K562 (cell line): ENCODE data around the gene ZDHHC1. TPM values are rescaled to one million over a fixed set of nuclear protein-coding genes. Genes with fewer than 3 reads are reported as not detected.

Experiments
- ADNP ChIP-seq: fragments of 200-800 bp; sonication (Bioruptor generic); IDR thresholded peaks from 2 replicates; pipeline ENCODE4 v1.6.1; 2016; ENCODE audit warnings: missing genetic modification characterization, missing compliant biosample characterization
- ATF7 ChIP-seq: fragments of 450-650 bp; IDR thresholded peaks from 2 replicates; pipeline ENCODE4 v1.7.1; 2014; ENCODE audit warnings: mild to moderate bottlenecking, moderate library complexity
- HMBOX1 ChIP-seq: sonication (generic); IDR thresholded peaks from 2 replicates; pipeline ENCODE4 v1.6.1; 2016
- KLF13 ChIP-seq: fragments of 450-650 bp; IDR thresholded peaks from 2 replicates; pipeline ENCODE4 v1.6.1; 2016; ENCODE audit warnings: missing genetic modification characterization, low read depth, mild to moderate bottlenecking, missing compliant biosample characterization, moderate library complexity, borderline replicate concordance
- KLF16 ChIP-seq: IDR thresholded peaks from 2 replicates; pipeline ENCODE4 v1.6.1; 2016; ENCODE audit warnings: antibody characterized with exemption
- MYC ChIP-seq, 2 experiments: fragments of 250-450 bp in 1 of 2; sonication (Bioruptor Pico) in 1 of 2; IDR thresholded peaks; 2 replicates each; pipeline versions ENCODE4 v1.5.1 to v1.6.1; 2012 to 2021; ENCODE audit warnings: low read depth in 2 of 2, borderline replicate concordance in 1 of 2, improper control_type of control experiment in 1 of 2, low read length in 1 of 2, mild to moderate bottlenecking in 1 of 2, moderate library complexity in 1 of 2
- PTRF ChIP-seq: fragments of 450-650 bp; IDR thresholded peaks from 2 replicates; pipeline ENCODE4 v1.6.1; 2016; ENCODE audit warnings: mild to moderate bottlenecking, missing genetic modification characterization, missing compliant biosample characterization
- RAD21 ChIP-seq, 2 experiments: fragments of 250-450 bp in 1 of 2; fragments of 450-650 bp in 1 of 2; sonication (Bioruptor Pico) in 1 of 2; formaldehyde crosslinking in 1 of 2; IDR thresholded peaks in 1 of 2; conservative IDR thresholded peaks in 1 of 2; 2 replicates each; pipeline versions ENCODE4 v1.4.0 to v1.8.0; 2020 to 2022; ENCODE audit warnings: mild to moderate bottlenecking in 2 of 2, moderate library complexity in 1 of 2
- RFX7 ChIP-seq: fragments of 250-450 bp; sonication (Bioruptor Pico); IDR thresholded peaks from 2 replicates; pipeline ENCODE4 v1.5.1; 2021; ENCODE audit warnings: mild to moderate bottlenecking
- SIN3A ChIP-seq, 2 experiments: fragments of 150-350 bp in 1 of 2; IDR thresholded peaks; 2 replicates each; pipeline ENCODE4 v1.6.1; 2011 to 2016; ENCODE audit warnings: borderline replicate concordance in 2 of 2, low read depth in 2 of 2, low read length in 2 of 2, mild to moderate bottlenecking in 2 of 2, moderate library complexity in 2 of 2; ENCODE audit not compliant: control insufficient read depth in 1 of 2
- YY1 ChIP-seq, 3 experiments: IDR thresholded peaks; 2 replicates each; pipeline ENCODE4 v1.6.1; 2011; ENCODE audit warnings: low read length in 2 of 3, mild to moderate bottlenecking in 2 of 3, moderate library complexity in 2 of 3, borderline replicate concordance in 1 of 3, control low read depth in 1 of 3, low read depth in 1 of 3; ENCODE audit not compliant: insufficient read depth in 3 of 3, insufficient replicate concordance in 2 of 3, control insufficient read depth in 1 of 3, insufficient read length in 1 of 3; ENCODE audit errors: extremely low read depth in 1 of 3
- ZBED1 ChIP-seq: IDR thresholded peaks from 2 replicates; pipeline ENCODE4 v1.6.1; 2014
- ZNF24 ChIP-seq: fragments of 450-650 bp; IDR thresholded peaks from 2 replicates; pipeline ENCODE4 v1.6.1; 2016
- polyA plus RNA-seq, 8 experiments: library from polyadenylated mRNA; depleted of rRNA in 4 of 8; stranded (reverse) in 5 of 8; unstranded in 3 of 8; fragments of >200 nt; fragmentation: Nextera tagmentation in 2 of 8; fragmentation: Illumina TruSeq in 1 of 8; extraction: Ambion mirVana in 2 of 8; extraction: Trizol in 1 of 8; gene quantifications; 2 replicates each; pipeline versions ENCODE4 v1.2.1 to v1.2.3, GENCODE V29; 2011 to 2014; ENCODE audit warnings: inconsistent platforms in 1 of 8, missing spikeins in 1 of 8
- total RNA-seq, 7 experiments: library from RNA; depleted of rRNA in 6 of 7; stranded (reverse); fragments of >200 nt in 6 of 7; fragmentation: Illumina TruSeq in 2 of 7; extraction: Trizol in 2 of 7; gene quantifications; 2 replicates each; pipeline versions ENCODE4 v1.2.1 to v1.2.3, GENCODE V29; 2011 to 2021; ENCODE audit warnings: low replicate concordance in 1 of 7
- TF ChIP-seq, protein P1 (sequence below), 2 experiments: fragments of 450-650 bp; formaldehyde crosslinking in 1 of 2; IDR thresholded peaks; 2 replicates each; pipeline versions ENCODE4 v1.4.0 to v1.6.1; 2014 to 2020; ENCODE audit warnings: mild to moderate bottlenecking in 2 of 2, borderline replicate concordance in 1 of 2, low read depth in 1 of 2
- TF ChIP-seq, protein P2 (sequence below), 3 experiments: IDR thresholded peaks in 2 of 3; conservative IDR thresholded peaks in 1 of 3; 2 replicates each; pipeline ENCODE4 v1.5.1; 2011 to 2012; ENCODE audit warnings: low read length in 3 of 3, mild to moderate bottlenecking in 3 of 3, control low read depth in 2 of 3, improper control_type of control experiment in 1 of 3, inconsistent platforms in 1 of 3, low read depth in 1 of 3, mixed read lengths in 1 of 3, moderate library complexity in 1 of 3; ENCODE audit not compliant: insufficient read depth in 2 of 3

The ZDHHC1 gene
- total and polyA plus RNA-seq, 9 of the 15 experiments (the other 6 are each of a cell fraction or from before 2014, with no cell fraction given), result 0.06 to 0.77 (median 0.25) TPM; not detected in 4

DNA sequence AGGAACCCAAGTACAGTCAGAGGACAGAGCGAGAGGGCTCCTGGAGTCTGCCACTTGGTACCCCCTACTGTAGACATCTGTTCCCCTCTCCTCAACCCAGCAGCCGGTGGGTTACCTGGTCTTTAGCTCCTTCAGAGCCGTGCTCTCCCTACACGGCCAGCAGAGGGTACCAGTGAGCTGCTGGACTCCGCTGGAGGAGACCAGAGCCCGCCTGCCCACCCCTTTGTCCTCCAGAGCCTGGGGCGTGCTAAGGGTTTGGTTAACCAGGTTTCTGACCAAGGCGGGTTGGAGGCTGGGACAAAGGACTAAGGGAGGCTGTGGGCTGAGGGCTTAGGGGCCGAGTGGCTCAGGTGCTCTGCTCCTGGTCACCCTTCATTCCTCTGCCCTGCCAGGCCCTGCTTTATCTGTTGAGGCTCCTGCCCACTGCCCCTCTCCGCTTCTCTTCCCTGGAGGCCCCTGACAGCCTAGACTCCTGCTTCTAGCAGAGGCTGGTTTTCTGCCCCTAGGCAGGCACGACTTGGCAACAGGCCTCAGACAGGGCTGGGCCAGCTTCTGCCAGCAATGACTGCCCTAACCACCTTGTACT lies 12.0 kb upstream of the ZDHHC1 start (continued):
- TF ChIP-seq, protein P1, sequence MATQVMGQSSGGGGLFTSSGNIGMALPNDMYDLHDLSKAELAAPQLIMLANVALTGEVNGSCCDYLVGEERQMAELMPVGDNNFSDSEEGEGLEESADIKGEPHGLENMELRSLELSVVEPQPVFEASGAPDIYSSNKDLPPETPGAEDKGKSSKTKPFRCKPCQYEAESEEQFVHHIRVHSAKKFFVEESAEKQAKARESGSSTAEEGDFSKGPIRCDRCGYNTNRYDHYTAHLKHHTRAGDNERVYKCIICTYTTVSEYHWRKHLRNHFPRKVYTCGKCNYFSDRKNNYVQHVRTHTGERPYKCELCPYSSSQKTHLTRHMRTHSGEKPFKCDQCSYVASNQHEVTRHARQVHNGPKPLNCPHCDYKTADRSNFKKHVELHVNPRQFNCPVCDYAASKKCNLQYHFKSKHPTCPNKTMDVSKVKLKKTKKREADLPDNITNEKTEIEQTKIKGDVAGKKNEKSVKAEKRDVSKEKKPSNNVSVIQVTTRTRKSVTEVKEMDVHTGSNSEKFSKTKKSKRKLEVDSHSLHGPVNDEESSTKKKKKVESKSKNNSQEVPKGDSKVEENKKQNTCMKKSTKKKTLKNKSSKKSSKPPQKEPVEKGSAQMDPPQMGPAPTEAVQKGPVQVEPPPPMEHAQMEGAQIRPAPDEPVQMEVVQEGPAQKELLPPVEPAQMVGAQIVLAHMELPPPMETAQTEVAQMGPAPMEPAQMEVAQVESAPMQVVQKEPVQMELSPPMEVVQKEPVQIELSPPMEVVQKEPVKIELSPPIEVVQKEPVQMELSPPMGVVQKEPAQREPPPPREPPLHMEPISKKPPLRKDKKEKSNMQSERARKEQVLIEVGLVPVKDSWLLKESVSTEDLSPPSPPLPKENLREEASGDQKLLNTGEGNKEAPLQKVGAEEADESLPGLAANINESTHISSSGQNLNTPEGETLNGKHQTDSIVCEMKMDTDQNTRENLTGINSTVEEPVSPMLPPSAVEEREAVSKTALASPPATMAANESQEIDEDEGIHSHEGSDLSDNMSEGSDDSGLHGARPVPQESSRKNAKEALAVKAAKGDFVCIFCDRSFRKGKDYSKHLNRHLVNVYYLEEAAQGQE (IDR thresholded peaks at IDR 0.05; ENCODE audit: borderline replicate concordance), result peak; percentile 83
- TF ChIP-seq, protein P1 (CRISPR knock-in tag; IDR thresholded peaks at IDR 0.05; ENCODE audit: low read depth), result no peak
- TF ChIP-seq, protein P2, sequence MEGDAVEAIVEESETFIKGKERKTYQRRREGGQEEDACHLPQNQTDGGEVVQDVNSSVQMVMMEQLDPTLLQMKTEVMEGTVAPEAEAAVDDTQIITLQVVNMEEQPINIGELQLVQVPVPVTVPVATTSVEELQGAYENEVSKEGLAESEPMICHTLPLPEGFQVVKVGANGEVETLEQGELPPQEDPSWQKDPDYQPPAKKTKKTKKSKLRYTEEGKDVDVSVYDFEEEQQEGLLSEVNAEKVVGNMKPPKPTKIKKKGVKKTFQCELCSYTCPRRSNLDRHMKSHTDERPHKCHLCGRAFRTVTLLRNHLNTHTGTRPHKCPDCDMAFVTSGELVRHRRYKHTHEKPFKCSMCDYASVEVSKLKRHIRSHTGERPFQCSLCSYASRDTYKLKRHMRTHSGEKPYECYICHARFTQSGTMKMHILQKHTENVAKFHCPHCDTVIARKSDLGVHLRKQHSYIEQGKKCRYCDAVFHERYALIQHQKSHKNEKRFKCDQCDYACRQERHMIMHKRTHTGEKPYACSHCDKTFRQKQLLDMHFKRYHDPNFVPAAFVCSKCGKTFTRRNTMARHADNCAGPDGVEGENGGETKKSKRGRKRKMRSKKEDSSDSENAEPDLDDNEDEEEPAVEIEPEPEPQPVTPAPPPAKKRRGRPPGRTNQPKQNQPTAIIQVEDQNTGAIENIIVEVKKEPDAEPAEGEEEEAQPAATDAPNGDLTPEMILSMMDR (IDR thresholded peaks at IDR 0.05 in 2 of 3, conservative IDR thresholded peaks at IDR 0.05 in 1 of 3; ENCODE audit: insufficient read depth in 2 of 3, low read depth in 1 of 3, low read length in 3 of 3), result peak; percentile 94
- TF ChIP-seq PTRF (tag), result no peak
- TF ChIP-seq ATF7, result 0 out of 2 replicates have a peak, but pooled peaks have one; percentile 26
- TF ChIP-seq SIN3A (IDR thresholded peaks at IDR 0.05; ENCODE audit: borderline replicate concordance in 2 of 2, control insufficient read depth in 1 of 2, low read depth in 2 of 2, low read length in 2 of 2), result no peak
- no peak for TF ChIP-seq RFX7 (CRISPR knock-in tag)
- TF ChIP-seq KLF13 (tag), result peak; percentile 36; the same call in 1 of the 2 replicates
- TF ChIP-seq ZBED1, result no peak
- peak; percentile 51 to 86; a peak in 3 of 4 replicates for TF ChIP-seq RAD21 (CRISPR knock-in tag; conservative IDR thresholded peaks at IDR 0.05 in 1 of 2, IDR thresholded peaks at IDR 0.05 in 1 of 2)
- TF ChIP-seq ADNP, result no peak
- peak in 1 of 3 experiments; percentile 13 for TF ChIP-seq YY1 (IDR thresholded peaks at IDR 0.05; ENCODE audit: borderline replicate concordance in 1 of 3, control insufficient read depth in 1 of 3, extremely low read depth in 1 of 3, insufficient read depth in 3 of 3, insufficient read length in 1 of 3, insufficient replicate concordance in 2 of 3, low read depth in 1 of 3, low read length in 2 of 3)
- TF ChIP-seq MYC (IDR thresholded peaks at IDR 0.05; ENCODE audit: low read depth, low read length), result no peak
- TF ChIP-seq MYC (CRISPR knock-in tag; IDR thresholded peaks at IDR 0.05; ENCODE audit: borderline replicate concordance, low read depth), result no peak
- peak; percentile 58; the same call in 1 of the 2 replicates for TF ChIP-seq HMBOX1
- peak; percentile 38; the same call in 1 of the 2 replicates for TF ChIP-seq KLF16
- TF ChIP-seq ZNF24, result no peak
